ENCODE results near the gene KAZN. TPM values are rescaled to one million over a fixed set of nuclear protein-coding genes. Genes with fewer than 3 reads are reported as not detected.

Gene KAZN
- total and polyA plus RNA-seq, 2 experiments from 2014 or later: 7.9 to 15.6 TPM

DNA sequence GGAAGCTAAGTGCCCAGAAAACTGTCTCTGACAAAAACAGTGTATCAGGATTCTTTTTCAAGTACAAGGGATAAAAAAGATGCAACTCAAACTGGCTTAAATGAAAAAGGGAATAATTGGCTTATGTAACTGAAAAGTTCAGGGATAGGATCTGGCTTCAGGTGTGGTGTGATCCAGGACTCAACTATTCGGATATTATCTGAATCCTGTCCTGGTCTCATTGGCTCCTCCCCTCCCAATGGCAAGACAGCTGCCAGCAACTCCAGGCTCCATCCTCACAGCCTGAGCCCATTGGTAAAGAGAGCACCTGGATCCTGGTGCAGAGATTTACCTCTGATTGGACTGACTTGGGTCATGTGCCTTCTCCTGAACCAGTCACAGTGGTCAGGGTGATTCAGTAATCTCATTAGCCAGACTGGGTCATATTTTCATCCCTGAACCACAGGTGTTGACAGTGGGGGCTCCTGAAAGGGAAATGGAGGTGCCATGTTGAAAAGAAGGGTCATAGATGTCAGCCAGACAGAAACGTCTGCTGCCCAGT is 349.7 kb downstream of the KAZN start:
- TF ChIP-seq, protein P1, sequence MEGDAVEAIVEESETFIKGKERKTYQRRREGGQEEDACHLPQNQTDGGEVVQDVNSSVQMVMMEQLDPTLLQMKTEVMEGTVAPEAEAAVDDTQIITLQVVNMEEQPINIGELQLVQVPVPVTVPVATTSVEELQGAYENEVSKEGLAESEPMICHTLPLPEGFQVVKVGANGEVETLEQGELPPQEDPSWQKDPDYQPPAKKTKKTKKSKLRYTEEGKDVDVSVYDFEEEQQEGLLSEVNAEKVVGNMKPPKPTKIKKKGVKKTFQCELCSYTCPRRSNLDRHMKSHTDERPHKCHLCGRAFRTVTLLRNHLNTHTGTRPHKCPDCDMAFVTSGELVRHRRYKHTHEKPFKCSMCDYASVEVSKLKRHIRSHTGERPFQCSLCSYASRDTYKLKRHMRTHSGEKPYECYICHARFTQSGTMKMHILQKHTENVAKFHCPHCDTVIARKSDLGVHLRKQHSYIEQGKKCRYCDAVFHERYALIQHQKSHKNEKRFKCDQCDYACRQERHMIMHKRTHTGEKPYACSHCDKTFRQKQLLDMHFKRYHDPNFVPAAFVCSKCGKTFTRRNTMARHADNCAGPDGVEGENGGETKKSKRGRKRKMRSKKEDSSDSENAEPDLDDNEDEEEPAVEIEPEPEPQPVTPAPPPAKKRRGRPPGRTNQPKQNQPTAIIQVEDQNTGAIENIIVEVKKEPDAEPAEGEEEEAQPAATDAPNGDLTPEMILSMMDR (IDR thresholded peaks at IDR 0.05; ENCODE audit: poor library complexity): no peak
- TF ChIP-seq EZH2 (IDR thresholded peaks at IDR 0.05; ENCODE audit: borderline replicate concordance) (no peak), EZH2phosphoT487 (IDR thresholded peaks at IDR 0.05; ENCODE audit: low read depth, severe bottlenecking, unreplicated experiment) (no peak)
- Histone ChIP-seq H3K27ac (no peak overlapping the region), H3K9me2 (replicated peaks; ENCODE audit: insufficient read depth) (no peaks in the 10 kb centered on the region), H4K20me1 (ENCODE audit: insufficient read depth, poor library complexity, severe bottlenecking) (no peaks in the 10 kb centered on the region), H3K4me3 (no peak overlapping the region), H3K27me3 (no peaks in the 10 kb centered on the region), H3K36me3 (replicated peaks; ENCODE audit: insufficient read depth, low read depth) (no peaks in the 10 kb centered on the region), H2AFZ (no peak overlapping the region), H3K79me2 (peaks cover 17% of the 10 kb centered on the region), H3K4me2 (no peak overlapping the region), H3K4me1 (ENCODE audit: insufficient read depth) (peaks cover 43% of the 10 kb centered on the region), H3K9me3 (ENCODE audit: low read depth) (no peaks in the 10 kb centered on the region)
- WGBS (ENCODE audit: low lambda C conversion rate, missing lambda C conversion rate): 87% methylated on average over 2 of the region's 2 CpGs
- no peak for DNase-seq (ENCODE audit: low spot score)

GRCh38 chr1:14949270-14949835 is 350.9 kb downstream of the KAZN start:
- Histone ChIP-seq H3K27ac (no peak overlapping the region), H3K9me3 (ENCODE audit: low read depth) (no peaks in the 10 kb centered on the region), H3K4me2 (no peak overlapping the region), H3K4me1 (ENCODE audit: insufficient read depth) (peaks cover 31% of the 10 kb centered on the region), H3K9me2 (replicated peaks; ENCODE audit: insufficient read depth) (no peaks in the 10 kb centered on the region), H3K79me2 (peaks cover 13% of the 10 kb centered on the region), H2AFZ (no peak overlapping the region), H3K4me3 (no peak overlapping the region), H4K20me1 (ENCODE audit: insufficient read depth, poor library complexity, severe bottlenecking) (no peaks in the 10 kb centered on the region), H3K36me3 (replicated peaks; ENCODE audit: insufficient read depth, low read depth) (no peaks in the 10 kb centered on the region), H3K27me3 (no peaks in the 10 kb centered on the region)
- no peak for DNase-seq (ENCODE audit: low spot score)
- TF ChIP-seq EZH2phosphoT487 (IDR thresholded peaks at IDR 0.05; ENCODE audit: low read depth, severe bottlenecking, unreplicated experiment): no peak
- TF ChIP-seq, protein P1 (IDR thresholded peaks at IDR 0.05; ENCODE audit: poor library complexity): no peak
- TF ChIP-seq EZH2 (IDR thresholded peaks at IDR 0.05; ENCODE audit: borderline replicate concordance): no peak
- 88% methylated on average over 6 of the region's 6 CpGs for WGBS (ENCODE audit: low lambda C conversion rate, missing lambda C conversion rate)

- Histone ChIP-seq H3K27ac (no peak overlapping the region), H4K20me1 (ENCODE audit: insufficient read depth, poor library complexity, severe bottlenecking) (no peaks in the 10 kb centered on the region), H3K4me1 (ENCODE audit: insufficient read depth) (peaks cover 24% of the 10 kb centered on the region), H3K79me2 (peaks cover 13% of the 10 kb centered on the region), H3K4me2 (no peak overlapping the region), H3K4me3 (no peak overlapping the region), H3K9me2 (replicated peaks; ENCODE audit: insufficient read depth) (no peaks in the 10 kb centered on the region), H3K27me3 (no peaks in the 10 kb centered on the region), H2AFZ (no peak overlapping the region), H3K9me3 (ENCODE audit: low read depth) (no peaks in the 10 kb centered on the region), H3K36me3 (replicated peaks; ENCODE audit: insufficient read depth, low read depth) (no peaks in the 10 kb centered on the region)
- 68% methylated on average over 20 of the region's 20 CpGs for WGBS (ENCODE audit: low lambda C conversion rate, missing lambda C conversion rate)
- DNase-seq (ENCODE audit: low spot score): no peak
- TF ChIP-seq EZH2 (IDR thresholded peaks at IDR 0.05; ENCODE audit: borderline replicate concordance) (no peak), EZH2phosphoT487 (IDR thresholded peaks at IDR 0.05; ENCODE audit: low read depth, severe bottlenecking, unreplicated experiment) (no peak)
- TF ChIP-seq, protein P1 (IDR thresholded peaks at IDR 0.05; ENCODE audit: poor library complexity): no peak
These were observed 351.6 kb downstream of the KAZN start for GRCh38 chr1:14949836-14950713.
